SW480 (cell line): ENCODE measurements around the gene ACOX1.
A peak's percentile ranks its signal among the peaks of the same experiment; 100 is the strongest.

Source experiments
- DNase-seq: peaks from one replicate; pipeline ENCODE4 v3.0.0-alpha.2; 2016; ENCODE audit warnings: low spot score

ACOX1 gene

DNA sequence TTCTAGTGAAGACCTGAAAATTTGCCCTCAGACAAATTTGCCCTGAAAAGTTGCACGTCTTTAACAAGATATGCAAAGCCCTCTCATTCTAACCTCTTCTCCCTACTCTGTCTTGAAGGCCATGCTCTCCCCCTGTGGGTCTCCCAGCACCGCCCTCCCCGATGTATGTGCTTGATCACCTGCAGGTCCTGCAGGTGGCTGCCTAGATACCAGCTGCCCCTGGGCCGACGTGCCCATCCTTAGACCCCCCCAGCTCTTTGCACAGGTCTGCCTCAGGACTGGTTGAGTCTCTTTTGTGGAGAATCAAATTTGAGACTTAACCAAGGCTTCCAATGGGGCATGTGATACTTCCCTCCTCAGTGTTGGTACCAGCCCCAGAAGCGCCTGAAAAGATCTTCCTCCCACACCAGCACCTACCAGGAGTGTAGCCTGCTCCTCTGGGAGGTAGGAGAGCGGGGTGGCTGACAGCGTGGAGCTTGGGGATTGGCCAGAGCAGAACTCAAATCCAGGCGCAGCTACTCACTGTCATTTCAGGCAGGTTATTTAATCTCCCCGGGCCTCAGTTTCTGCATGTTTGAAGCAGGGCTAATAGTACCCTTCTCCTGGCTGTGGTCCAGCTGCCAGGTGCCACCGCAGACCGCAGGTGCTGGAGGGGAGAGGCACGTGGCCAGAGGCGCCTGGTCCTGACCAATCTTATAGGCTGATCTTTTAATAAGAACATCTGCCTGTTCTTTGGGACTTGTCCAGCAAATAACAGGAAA is 69.7 kb downstream of the ACOX1 start:
- DNase-seq, result peak; percentile 73

DNA sequence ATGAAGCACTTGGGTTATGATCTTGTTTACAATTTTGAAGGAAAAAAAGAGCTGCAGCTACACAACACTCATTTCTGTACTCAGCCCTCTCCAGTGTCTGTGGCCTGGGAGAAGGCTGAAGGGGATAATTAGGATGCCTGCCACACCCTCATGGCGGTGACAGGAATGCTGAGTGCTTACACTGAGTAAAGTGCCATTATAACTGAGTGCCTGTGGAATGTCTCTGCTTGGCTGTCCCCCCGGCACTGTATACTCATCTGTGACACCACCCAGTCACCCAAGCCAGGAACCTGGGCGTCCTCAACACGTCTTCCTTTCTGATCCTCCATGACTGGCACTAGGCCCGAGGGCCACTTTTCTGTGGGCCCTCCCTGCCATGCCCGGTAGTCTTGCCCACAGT is 70.8 kb downstream of the ACOX1 start:
- peak; percentile 88 for DNase-seq

DNA sequence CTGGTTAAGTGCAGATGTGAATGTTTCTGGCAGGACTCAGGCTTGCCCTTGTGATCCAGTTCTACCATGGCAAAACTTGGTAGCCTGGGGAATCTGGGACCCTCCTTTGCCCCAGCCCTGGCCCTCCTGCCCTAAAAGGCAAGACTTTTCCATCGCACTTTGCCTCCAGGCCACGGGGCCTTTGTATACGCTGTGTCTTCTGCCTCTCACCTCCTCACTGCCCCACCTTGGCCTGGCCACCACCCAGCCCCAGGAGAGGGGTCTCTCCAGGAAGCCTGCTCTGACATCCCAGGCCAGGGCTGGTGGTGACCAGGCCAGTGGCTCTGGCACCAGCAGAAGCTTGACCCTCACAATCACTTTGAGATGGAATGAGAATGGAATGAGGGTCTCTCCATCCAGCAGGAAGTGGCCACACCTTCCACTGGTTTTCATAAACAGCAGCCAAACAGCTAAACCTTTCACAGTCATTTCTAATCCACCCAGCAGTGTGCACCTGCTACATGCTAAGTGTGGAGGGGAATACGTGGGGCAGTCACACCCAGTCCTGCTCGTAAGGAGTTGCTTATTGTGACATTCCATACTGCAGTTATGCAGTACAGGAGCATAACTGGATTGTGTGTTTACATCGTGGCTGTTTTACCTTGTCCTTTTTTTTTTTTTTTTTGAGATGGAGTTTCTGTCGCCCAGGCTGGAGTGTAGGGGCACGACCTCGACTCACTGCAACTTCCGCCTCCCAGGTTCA is 72.7 kb downstream of the ACOX1 start:
- DNase-seq, result peak; percentile 49

DNA sequence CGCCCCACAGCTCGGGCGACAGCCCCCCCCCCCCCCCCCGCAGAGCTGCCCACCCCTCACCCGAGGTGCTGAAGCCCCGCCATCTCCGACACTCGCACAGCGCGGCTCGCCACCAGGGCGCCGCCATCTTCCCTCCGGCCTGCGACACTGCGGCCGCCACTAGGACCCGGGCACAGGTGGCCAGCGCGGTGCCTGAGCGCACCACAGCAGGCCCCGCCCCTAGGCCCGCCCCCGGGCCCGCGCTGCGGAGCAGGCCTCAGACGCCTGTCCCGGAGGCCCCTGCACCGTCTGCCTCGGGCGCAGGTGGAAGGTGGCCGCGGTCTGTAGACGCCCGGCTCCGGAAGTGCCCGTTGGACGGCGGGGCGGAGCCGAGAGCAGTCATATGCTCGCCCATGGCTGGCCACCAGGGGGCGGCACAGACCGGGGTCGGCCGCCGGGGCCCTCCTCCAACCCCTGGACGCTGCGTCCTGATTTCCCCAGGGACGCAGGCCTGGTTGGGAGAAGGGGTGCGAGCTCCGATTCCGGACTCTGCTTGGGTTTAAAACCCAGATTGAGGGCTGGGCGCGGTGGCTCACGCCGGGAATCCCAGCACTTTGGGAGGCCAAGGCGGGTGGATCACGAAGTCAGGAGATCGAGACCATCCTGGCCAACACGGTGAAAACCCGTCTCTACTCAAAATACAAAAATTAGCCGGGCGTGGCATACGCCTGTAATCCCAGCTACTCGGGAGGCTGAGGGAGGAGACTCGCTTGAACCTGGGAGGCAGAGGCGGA is 74.0 kb downstream of the ACOX1 start, which contains the start of gene MRPL38:
Gene MRPL38, minus strand, starts transcription at position 136 of the 773 bp plus-strand sequence. Its CDS starts 9 bp downstream, at position 127.
- DNase-seq, result peak; percentile 96

DNA sequence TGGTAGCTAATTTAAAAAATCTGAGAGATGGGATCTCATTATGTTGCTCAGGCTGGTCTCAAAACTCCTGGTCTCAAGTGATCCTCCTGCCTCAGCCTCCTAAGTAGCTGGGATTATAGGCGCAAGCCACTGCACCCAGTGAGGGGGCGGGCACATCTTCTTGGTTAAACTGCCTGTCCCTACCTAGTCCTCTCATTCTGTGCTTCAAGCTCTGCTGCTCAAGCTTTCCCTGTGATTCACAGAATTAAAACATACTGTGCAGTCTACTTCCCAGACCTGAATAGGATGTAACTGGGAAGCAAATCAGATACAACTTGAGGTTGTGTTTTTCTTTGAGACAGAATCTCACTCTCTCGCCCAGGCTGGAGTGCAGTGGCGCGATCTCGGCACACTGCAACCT is 76.6 kb downstream of the ACOX1 start:
- no peak for DNase-seq

DNA sequence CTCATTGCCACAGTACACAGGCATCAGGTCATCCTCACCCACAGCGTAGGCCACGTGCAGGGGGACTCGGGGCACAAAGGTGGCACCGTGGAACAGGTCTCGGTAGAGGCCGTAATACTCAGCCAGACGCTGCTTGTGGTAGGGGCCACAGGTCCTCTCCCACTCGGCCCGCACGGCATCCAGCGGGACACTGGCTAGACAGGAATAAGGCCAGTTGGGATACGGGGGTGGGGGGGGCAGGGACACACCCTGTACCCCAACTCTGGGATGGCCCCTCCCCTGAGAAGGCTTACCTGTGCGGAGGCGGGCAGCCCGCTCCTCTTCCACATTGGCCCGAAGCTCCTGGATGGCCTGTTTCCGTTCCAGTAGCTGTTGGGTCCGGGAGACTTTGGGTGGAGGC is 77.2 kb downstream of the ACOX1 start:
- no peak for DNase-seq

DNA sequence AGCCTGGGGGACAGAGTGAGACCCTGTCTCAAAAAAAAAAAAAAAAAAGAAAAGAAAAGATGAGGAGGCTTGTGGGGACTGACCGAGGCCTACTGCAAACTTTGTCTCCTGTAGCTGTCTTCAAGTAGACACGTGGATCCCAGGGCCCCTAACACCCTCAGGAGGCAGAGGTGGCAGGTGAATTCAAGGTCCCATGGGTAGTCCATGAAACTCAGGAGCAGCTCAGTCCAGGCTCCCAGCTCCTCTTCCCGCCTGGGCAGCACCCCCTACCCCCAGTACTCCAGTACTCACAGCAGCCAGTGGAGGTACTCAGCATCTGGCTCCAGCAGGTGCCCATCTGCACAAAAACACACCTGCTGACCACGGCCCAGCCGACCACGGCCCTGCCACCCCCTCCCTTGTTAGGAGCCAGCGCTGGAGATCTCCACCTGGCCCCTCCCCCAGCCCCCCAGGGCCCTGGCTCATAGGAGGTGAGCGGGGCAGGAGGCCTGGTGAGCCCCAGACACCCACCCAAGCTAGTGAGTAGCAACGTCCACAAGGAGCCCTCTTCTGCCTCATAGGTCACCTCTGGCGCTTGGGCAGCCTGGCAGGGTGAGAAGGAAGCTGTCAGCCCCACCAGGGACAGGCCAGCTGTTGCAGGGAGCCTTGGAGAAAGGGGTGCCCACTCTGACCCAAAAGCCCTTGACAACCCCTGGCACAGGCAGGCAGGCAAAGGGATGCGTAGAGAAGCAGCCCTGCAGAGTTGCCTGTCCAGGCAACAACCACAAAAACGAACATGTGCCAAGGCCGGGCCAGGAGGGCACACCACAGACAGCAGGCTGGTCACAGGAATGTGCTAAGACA is 78.1 kb downstream of the ACOX1 start:
- no peak for DNase-seq

DNA sequence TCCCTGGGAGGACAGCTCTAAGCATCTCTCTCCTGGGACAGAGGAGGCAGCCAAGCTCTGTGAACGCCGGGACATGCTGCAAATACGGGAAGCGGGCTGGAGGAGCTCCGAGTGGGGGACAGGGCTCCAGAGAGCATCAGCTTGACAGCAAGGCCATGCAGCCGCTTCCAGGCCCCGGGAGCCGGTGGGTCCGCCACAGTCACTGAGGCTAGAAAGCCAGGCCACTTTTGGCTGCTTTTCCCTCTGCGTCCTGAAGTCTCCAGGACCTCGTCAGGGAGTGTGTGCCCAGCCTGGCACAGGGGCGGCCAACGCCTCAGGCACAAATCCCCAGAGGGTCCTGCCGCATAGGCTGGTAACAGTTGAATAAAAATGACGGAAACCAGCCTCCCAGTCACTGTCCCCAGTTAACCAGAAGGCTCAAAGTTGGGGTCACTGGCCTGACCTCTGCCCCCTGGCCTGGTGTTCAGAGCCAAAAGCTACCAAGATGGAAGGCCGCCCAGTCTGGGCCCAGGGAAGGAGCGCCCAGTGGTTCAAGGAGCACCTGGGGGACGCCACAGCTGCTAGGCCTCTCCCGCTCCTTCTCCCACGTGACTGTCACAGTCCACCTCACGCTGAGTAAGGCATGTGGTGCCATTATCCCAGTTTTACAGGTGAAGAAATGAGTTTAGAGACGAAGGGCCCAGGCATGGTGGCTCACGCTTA is 79.0 kb downstream of the ACOX1 start:
- no peak for DNase-seq

DNA sequence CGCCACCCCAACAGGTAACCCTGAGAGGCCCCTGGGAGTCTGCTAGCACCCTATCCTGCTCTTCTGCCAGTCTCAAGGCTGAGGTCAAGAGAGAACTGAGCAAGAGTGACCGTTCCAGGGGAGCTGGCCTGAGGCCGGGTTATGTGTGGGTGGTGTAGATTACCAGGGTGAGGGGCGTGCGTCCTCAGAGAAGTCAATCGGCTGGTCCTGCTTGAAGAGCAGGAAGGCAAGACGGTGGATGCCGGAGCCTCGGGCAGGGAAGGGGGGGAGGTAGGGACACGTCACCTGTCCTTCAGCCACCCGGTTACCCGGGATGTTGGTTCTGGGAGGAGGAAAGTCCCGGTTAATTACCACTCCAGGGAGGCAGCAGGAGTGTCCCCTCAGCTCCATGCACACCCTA is 79.6 kb downstream of the ACOX1 start:
- no peak for DNase-seq

DNA sequence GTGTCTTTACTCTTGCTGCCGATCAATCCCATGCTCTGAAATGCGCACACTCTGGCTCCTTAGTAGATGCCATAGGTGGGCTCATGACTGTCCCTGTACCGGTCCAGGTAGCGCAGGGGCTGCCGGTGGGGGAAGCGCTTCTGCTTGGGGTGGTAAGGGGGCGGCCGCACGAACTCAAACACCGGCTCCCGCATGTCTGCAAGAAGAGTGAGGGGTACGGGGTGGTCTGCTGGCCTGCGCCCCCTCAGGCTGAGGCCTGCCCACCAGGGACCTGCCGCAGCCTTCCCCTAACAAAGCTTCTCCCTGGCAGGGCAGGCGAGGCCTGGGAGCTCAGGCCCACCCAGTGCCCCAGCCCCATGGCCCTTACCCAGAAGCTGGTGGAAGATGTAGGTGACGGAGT is 80.2 kb downstream of the ACOX1 start:
- no peak for DNase-seq

DNA sequence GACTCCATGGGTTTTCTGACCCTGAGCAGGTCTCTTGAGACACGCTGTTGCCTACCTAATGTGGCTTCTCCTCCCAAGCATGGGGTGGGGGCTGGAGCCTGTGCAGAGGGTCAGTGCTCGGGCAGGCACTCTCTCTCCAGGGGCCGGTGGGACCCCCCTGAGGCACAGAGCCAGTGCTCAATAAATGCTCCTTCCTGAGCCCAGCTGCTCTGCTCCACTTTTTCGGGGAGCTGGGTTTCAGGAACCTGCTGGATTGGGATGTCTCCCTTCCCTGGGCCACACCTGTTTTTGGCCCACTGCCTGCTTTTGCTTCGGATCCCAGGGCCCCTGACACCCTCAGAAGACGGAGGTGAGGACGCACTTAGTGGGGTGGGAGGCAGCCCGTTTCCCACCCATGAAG is 80.9 kb downstream of the ACOX1 start:
- DNase-seq, result no peak

DNA sequence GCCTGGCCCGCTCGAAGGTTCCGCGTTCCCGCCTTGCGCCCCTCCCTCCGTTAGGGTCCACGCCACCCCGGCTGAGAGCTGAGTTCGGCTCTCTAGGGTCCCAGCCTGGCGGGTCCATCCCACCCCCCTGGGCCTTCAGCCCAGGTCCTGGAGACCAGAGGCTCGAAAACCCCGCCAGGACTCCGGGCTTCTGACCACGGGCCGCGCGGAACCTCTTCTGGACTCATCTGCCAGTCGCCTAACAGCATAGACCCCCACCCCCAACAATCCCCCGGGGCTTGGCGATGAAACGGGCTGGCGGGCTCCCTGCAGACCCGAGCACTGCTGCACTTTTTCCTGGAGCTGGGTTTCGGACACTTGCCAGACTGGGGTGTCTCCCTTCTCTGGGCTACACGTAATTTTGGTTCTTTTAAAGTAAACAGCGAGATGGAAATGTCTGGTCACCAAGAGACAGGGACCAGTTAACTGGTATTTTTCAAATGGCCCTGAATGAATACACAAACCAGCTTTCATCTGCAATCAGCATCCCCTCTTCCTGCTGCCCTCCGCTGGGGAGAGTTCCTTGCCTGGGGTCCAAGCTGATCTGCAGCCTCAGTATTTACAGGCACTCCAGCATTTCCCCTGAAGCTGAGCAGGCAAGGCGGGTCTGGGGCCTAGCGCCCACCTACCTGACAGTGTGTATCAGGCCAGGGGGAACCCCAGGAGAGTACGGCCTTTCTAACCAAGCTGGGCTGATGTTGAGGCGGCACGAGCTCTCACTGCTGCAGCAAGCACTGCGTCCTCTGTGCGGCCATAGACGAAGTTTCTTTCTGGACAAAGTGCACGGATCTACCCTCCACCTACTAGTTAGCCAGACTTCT is 81.6 kb downstream of the ACOX1 start:
- DNase-seq, result no peak

DNA sequence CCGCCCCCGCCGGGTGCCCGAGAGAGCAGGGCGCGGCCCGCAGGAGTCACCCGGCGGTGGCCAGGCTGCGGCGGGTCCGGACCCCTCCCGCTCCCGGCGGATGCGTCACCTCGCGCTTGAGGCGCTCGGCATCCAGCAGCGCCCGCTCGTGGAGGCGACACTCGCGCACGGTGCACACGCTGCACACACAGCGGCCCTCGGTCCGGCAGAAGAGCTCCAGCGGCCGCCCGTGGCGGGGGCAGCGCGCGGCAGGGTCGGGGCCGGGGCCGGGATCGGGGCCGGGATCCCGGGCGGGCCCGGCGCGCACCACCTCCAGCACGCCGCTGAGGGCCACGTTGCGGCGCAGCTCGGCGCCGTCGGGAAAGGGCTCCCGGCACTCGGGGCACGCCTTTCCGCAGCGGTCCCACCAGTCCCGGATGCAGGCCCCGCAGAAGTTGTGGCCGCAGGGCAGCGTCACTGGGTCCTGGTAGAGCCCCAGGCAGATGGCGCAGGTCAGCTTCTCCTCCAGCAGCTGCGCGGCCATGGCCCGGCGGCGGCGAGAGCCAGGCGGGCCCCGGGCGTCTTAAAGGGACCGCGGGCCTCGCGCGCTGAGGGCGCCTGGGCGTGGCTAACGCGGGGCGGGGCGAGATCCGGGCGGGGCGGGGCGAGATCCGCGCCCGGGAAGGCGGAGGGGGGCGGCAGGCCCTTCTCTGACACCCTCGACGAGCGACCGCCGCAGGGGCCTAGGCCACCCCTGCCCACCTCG is 82.4 kb downstream of the ACOX1 start, which contains the start of gene TRIM65:
Gene TRIM65, minus strand, starts transcription at position 537 of the 745 bp plus-strand sequence. Its CDS starts 14 bp downstream, at position 523.
- DNase-seq, result peak; percentile 76

DNA sequence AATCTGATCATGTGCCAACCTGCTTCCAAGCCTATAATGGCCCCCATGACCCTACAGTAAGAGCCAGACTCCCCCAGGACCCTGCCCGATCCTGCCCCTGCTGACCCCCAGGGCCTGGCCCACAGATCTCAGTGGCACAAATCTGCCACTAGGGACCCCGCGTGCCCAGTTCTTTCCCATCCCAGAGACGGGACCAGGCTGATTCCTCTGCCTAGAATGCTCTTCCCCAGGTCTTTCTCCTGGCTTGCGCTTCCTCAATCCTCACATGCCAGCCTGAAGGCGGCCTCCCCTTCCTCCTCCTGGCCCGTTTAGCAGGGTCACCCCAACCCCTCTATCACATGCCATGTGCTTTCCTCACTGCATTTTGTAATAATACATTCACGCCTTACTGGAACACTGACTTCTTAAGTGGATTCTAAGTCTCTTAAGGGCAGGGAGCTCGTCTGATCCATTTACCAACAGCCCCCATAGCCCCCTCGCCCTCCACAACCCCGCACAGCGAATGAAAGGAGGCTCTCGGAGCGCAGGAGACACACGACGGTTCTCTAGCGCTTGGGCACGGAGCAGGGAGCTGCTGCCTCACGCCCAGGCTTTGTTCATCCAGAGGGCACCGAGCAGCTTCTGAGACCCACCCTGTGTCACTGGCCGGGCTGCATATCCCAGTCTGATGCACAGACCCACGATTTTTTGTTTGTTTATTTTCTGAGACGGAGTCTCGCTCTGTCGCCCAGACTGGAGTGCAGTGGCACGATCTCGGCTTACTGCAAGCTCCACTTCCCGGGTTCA is 83.4 kb downstream of the ACOX1 start:
- DNase-seq, result no peak

DNA sequence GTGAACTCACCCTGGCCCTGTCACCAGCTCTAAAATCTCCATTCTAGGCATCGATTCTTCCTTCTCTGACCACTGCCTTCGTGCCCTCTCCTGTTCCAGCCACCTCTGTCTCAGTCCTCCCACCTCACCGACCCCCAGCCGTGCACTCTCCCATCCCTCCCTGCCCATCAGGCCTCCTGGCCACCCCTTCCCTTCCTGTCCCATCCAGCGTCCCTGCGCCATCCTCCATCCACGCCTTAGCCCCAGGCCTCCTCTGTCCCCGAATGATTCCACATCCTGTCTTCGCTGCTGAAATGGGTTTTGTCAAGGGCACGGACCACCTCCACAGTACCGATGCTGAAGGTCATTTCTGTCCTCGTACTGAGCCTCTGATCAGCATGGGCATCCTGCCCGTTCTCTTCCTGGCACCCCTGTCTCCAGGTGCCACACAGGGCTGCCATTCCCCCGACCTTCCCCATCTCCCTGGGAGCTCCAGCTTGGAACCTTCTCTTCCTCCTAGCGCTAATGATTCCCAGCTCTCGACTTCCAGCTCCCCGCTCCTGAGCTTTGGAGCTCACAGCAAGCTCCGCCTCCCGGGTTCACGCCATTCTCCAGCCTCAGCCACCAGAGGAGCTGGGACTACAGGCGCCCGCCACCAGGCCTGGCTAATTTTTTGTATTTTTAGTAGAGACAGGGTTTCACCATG is 84.8 kb downstream of the ACOX1 start:
- no peak for DNase-seq

DNA sequence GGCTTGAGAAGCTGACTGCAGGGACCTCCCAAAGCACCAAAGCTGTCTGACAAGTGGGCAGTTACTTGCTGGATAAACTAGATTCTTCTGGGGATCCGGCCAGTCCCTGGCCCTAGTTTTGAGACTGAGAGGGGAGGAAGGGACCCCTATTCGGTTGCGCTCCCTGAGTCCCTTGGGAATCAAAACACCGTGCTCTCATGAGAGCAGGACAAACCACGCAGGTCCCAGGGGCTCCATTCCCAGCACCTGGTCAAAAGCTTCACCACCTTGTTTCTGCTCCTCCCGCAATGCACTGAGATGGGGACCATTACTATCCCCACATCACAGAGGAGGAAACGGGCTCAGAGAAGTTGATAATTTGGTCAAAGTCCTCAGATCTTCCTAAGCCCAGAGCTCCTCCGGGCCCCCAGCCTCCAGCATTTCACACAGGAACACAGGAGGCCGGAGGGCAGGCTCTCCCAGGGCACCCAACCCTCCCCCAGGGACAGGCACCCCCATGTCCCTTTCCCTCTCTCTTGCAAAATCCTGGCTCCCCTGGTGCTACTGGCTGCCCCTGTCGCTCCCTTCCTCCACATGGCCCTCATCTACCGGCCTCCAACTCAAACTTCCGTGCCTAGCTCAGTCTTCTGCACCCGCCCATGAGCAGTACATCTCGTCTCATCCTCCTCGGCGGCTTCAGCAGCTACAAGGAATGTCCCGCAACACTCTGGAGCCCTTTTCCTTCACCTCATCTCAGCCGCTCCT is 85.5 kb downstream of the ACOX1 start:
- DNase-seq, result no peak

DNA sequence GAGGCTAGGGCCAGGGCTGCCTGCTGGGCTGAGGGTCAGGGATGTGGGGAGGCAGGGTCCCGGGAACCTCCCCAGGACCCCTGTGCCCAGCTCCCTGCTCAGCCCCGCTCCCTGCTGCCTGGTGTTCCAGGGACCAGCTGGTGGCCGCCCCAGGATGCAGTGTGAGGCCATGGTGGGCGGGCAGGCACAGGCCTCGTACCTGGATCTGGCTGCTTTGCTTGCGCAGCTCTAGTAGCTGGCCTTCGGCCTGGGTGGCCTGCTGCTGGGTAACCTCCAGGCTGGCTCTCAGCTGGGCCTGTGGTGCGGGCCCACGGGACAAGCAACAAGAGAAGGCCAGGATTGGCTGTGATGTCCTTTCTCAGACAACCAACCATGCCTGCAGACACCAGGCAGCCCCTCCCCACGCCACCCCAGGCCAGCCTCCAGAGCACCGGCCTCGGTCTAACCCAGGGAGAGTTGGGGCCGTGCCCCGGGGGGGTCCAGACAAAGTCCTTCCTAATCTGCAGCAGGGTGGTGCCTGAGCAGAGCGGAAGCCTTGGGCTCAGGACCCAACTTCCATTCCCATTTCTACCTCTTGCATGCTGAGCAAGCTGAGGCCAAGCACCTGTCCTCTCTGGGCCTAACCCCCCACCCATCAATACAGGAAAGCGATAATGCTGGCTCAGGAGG is 86.3 kb downstream of the ACOX1 start:
- no peak for DNase-seq
